NOMO-1 (cell line): ENCODE measurements around the gene NHLH2.
A peak's percentile ranks its signal among the peaks of the same experiment; 100 is the strongest.

Source experiments
- DNase-seq, 2 experiments: peaks; one replicate each; lab custom pipeline; 2025; ENCODE audit not compliant: unreplicated experiment in 2 of 2; lab: John Stamatoyannopoulos, UW

NHLH2 gene

GRCh38 chr1:115809076-115809475 lies 31.9 kb downstream of the NHLH2 start:
- no peak for DNase-seq

- peak; percentile 45 to 68 for DNase-seq
Observed at GRCh38 chr1:115807723-115808122, 33.2 kb downstream of the NHLH2 start.

- DNase-seq: no peak
Observed at GRCh38 chr1:115805597-115805996, 35.3 kb downstream of the NHLH2 start.

- no peak for DNase-seq
Observed at GRCh38 chr1:115802416-115802815, 38.5 kb downstream of the NHLH2 start.

- no peak for DNase-seq
Observed at GRCh38 chr1:115797486-115797885, 43.4 kb downstream of the NHLH2 start.

- DNase-seq: no peak
Observed at GRCh38 chr1:115796897-115797296, 44.0 kb downstream of the NHLH2 start.

- no peak for DNase-seq
Observed at GRCh38 chr1:115796036-115796435, 44.9 kb downstream of the NHLH2 start.

- no peak for DNase-seq
Observed at GRCh38 chr1:115794976-115795639, 45.8 kb downstream of the NHLH2 start.

GRCh38 chr1:115793162-115793561 lies 47.8 kb downstream of the NHLH2 start:
- no peak for DNase-seq

- no peak for DNase-seq
Observed at GRCh38 chr1:115791816-115792215, 49.1 kb downstream of the NHLH2 start.

- DNase-seq: no peak
Observed at GRCh38 chr1:115790846-115791245, 50.1 kb downstream of the NHLH2 start.

- DNase-seq: no peak
Observed at GRCh38 chr1:115790356-115790755, 50.6 kb downstream of the NHLH2 start.
